Psoas muscle (tissue), 8 donors: ENCODE data around the gene IER3IP1. TPM values are rescaled to one million over a fixed set of nuclear protein-coding genes. Genes with fewer than 3 reads are reported as not detected.

Experiments
- ATAC-seq, 4 donors: fragments of 200-7000 bp; cut with Tn5 transposase; one replicate each; pipeline ENCODE4 v1.9.1; 2020; ENCODE audit warnings: moderate library complexity in 3 of 4, mild to moderate bottlenecking in 2 of 4
- DNase-seq, 2 donors: peaks; one replicate each; pipeline ENCODE4 v3.0.0-alpha.2; 2020
- H3K27ac ChIP-seq: fragments of 200-600 bp; one replicate; pipeline ENCODE4 v1.8.0; 2022
- H3K27me3 ChIP-seq, 3 donors: fragments of 200-600 bp in 1 of 3; one replicate each; pipeline versions ENCODE4 v1.6.1 to v1.8.0; 2013 to 2022; ENCODE audit warnings: low read length in 2 of 3, mild to moderate bottlenecking in 2 of 3, moderate library complexity in 1 of 3; ENCODE audit not compliant: insufficient read depth in 3 of 3
- H3K36me3 ChIP-seq, 2 donors: fragments of 200-600 bp in 1 of 2; one replicate each; pipeline versions ENCODE4 v1.6.1 to v1.8.0; 2013 to 2022; ENCODE audit warnings: low read depth in 1 of 2, mild to moderate bottlenecking in 1 of 2, moderate library complexity in 1 of 2; ENCODE audit not compliant: insufficient read depth in 1 of 2
- H3K4me1 ChIP-seq: fragments of 200-600 bp; one replicate; pipeline ENCODE4 v1.8.0; 2022
- H3K4me3 ChIP-seq: fragments of 200-600 bp; one replicate; pipeline ENCODE4 v1.8.0; 2022; ENCODE audit warnings: mild to moderate bottlenecking
- H3K9me3 ChIP-seq: fragments of 200-600 bp; one replicate; pipeline ENCODE4 v1.8.0; 2022
- WGBS, 3 donors: extraction: QIAGEN DNeasy Blood & Tissue Kit; methylation state at CpG; one replicate each; pipeline versions ENCODE4 v1.1.6 to v1.1.7; 2013; 5-methylcytosine and 5-hydroxymethylcytosine counted together
- intact Hi-C, 2 donors: fragments of 100-400 bp; cut with DNase I; formaldehyde crosslinking; loops; one replicate each; pipeline versions ENCODE4 v1.11.0 to v1.14.2; 2022
- long read RNA-seq, 2 donors: library from polyadenylated mRNA; unstranded; transcript quantifications; one replicate each; pipeline ENCODE4 v2.0.0, GENCODE V29; 2021
- polyA plus RNA-seq, 3 donors: library from polyadenylated mRNA; stranded (reverse); fragments of 200-250 nt; gene quantifications; one replicate each; pipeline ENCODE4 v1.2.3, GENCODE V29; 2013
- total RNA-seq, 4 donors: library from RNA; stranded (reverse); fragmentation: NEBNext Ultra II Directional in 2 of 4; extraction: Animal tissue kit (Norgen Biotek cat#: 25700) in 2 of 4; gene quantifications; one replicate each; pipeline versions ENCODE4 v1.2.1 to v1.2.4, GENCODE V29; 2021 to 2023
- TF ChIP-seq, protein P1 (sequence below): fragments of 200-600 bp; IDR thresholded peaks from one replicate; pipeline ENCODE4 v1.8.0; 2022; ENCODE audit warnings: antibody characterized with exemption
- donor health status: healthy with polysubstance abuse.
- donor health status: DM: no; HTN: no; CAD: no; lungs with moderate emphysema.
- donor health status: Bipolar disorder and iron deficiency.
- donor health status: healthy.
- donor health status: DM: yes; HTN: yes; CAD: no.
- donor health status: DM: no; HTN: no; CAD: no.
- donor health status: DM: no; HTN: no; CAD: no.
- donor health status: DM: yes; HTN: yes; CAD: no.

The IER3IP1 gene, protein sequence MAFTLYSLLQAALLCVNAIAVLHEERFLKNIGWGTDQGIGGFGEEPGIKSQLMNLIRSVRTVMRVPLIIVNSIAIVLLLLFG
- total RNA-seq (10 to 100 TPM in 2 of 4 donors, 1 to 10 TPM in 2; 9.3 to 12.6 (median 11.0) TPM), polyA plus RNA-seq (10 to 100 TPM; 16.0 to 27.9 (median 18.6) TPM)
- long read RNA-seq, donor 1, transcript IER3IP1-201 (3 exons, 3,689 nt): major isoform, 45 of 46 reads
- long read RNA-seq, donor 1, partial matches to known transcripts: 1 of 46 reads
- long read RNA-seq, donor 1, other reads (novel, unspliced or antisense): 0 of 46 reads
- long read RNA-seq, donor 2, transcript IER3IP1-201 (3 exons, 3,689 nt): major isoform, 113 of 113 reads
- long read RNA-seq, donor 2, partial matches to known transcripts: 0 of 113 reads
- long read RNA-seq, donor 2, other reads (novel, unspliced or antisense): 0 of 113 reads

DNA sequence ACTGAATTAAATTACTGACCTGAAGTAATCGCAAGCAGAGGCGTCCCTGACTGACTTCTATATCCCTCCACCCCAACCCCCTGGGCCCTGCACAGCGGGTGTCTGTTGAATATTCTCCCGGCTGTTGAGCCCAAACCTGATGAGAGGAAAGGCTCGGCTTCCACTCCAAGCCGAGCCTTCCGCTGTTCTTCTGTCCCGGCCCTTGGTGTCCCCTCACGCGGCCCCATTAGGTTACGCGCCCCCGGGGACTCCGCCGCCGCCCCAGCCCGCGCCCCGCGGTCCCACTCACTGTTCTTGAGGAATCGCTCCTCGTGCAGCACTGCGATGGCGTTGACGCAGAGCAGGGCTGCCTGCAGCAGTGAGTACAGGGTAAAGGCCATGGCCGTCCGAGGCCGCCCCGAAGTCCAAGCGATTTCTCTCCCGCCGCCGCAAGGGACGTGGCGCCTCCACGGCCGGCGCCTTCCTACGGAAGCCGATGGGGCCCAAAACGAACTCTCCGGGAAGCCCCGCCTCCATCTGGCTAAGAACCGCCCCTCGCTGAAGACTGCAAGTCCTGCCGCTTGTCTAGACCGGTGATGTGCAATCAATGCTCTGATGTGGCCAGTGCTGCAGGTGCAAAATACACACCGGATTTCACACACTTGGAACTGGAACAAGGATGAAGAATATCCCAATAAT is at the start of gene IER3IP1:
IER3IP1 (minus strand) TSS at position 467 of the 678 bp plus-strand sequence; CDS start at position 380, 87 bp downstream.
- WGBS, 3 donors: 0 to 1% (median 0%) methylated on average over 47 to 48 of the region's 48 CpGs
- DNase-seq (peak; percentile 94 to 96), ATAC-seq (peak; percentile 97 to 99 (median 98))
- Histone ChIP-seq H3K36me3 (peaks cover 0 to 6% of the 10 kb centered on the region in 2 donors), H3K4me1 (peaks cover 18% of the 10 kb centered on the region), H3K27ac (peak within 1 kb of the TSS; percentile 86), H3K4me3 (peak within 1 kb of the TSS; percentile 97), H3K9me3 (no peaks in the 10 kb centered on the region), H3K27me3 (no peaks in the 10 kb centered on the region)
- intact Hi-C loops: loop anchor here in 1 of 2 donors (5.0 kb wide), 1 partner anchor 34 kb away; no protein-coding TSS in a partner anchor
- TF ChIP-seq, protein P1, sequence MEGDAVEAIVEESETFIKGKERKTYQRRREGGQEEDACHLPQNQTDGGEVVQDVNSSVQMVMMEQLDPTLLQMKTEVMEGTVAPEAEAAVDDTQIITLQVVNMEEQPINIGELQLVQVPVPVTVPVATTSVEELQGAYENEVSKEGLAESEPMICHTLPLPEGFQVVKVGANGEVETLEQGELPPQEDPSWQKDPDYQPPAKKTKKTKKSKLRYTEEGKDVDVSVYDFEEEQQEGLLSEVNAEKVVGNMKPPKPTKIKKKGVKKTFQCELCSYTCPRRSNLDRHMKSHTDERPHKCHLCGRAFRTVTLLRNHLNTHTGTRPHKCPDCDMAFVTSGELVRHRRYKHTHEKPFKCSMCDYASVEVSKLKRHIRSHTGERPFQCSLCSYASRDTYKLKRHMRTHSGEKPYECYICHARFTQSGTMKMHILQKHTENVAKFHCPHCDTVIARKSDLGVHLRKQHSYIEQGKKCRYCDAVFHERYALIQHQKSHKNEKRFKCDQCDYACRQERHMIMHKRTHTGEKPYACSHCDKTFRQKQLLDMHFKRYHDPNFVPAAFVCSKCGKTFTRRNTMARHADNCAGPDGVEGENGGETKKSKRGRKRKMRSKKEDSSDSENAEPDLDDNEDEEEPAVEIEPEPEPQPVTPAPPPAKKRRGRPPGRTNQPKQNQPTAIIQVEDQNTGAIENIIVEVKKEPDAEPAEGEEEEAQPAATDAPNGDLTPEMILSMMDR: peak; percentile 5

DNA sequence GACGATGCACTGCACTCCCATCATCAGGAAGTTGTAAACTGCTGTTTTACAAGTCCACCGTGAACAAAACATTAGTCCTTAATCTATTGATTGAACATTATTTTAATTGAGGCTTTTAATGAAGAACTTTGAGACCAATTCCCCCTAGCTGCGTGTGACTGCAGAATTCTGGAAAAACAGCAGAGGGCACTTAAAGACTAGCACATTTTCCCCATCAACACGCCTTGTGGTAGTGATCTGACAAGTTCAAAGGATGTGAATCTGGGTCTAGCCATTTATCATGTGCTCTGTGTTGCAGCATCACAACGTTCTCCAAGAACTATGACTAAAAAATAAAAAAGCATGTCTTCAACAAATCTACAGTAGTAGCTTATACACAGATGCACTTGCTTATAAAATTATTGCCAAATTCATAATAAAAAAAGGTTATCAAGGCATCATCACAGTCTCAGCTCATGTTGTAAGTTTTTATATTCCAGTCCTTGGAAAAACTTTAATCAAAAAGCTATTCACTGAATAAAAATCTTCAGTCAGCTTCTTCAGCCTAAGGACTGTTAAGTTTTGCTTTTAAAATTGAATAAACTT is 39.5 kb upstream of the IER3IP1 start:
- no peak overlapping the region for H3K27ac ChIP-seq
- no peaks in the 10 kb centered on the region for H3K36me3 ChIP-seq
- TF ChIP-seq, protein P1: peak; percentile 48
- no peaks in the 10 kb centered on the region for H3K4me1 ChIP-seq
- H3K9me3 ChIP-seq: no peaks in the 10 kb centered on the region
- DNase-seq (no peak), ATAC-seq (no peak)
- peaks cover 0 to 12% (median 8%) of the 10 kb centered on the region in 3 donors for H3K27me3 ChIP-seq
- WGBS, 3 donors: 1 to 2% (median 2%) methylated on average over 5 of the region's 5 CpGs
- intact Hi-C loops: loop anchor here (2.0 to 10.0 kb wide), 2 partner anchors 529 to 533 kb away; no protein-coding TSS in a partner anchor
- no peak overlapping the region for H3K4me3 ChIP-seq

DNA sequence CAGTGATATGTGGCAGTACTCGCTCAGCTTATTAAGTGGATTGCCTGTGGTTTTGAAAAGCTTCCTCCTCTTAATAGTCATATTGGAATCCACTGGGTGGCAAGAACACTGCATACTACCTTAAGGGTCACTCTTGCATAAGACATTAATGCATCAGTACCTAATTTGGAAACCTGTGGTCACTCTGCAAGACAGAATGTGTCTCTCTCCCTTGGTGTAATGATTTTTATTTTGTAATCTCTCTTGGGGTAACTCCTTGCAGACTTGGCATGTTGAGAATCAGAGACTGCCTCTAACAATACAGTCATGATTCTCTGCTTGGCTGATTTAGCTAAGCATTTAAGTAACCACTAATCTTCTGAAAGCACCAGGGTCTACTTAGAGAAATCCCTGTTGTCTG is 33.0 kb upstream of the IER3IP1 start:
- Histone ChIP-seq H3K27ac (no peak overlapping the region), H3K36me3 (no peaks in the 10 kb centered on the region), H3K27me3 (peaks cover 0 to 9% (median 3%) of the 10 kb centered on the region in 3 donors), H3K4me1 (no peaks in the 10 kb centered on the region), H3K4me3 (no peak overlapping the region), H3K9me3 (no peaks in the 10 kb centered on the region)
- DNase-seq (no peak), ATAC-seq (no peak)
- 78 to 91% (median 81%) methylated on average over 1 of the region's 1 CpG for WGBS, 3 donors
- TF ChIP-seq, protein P1: no peak
- intact Hi-C loops: loop anchor here in 1 of 2 donors (5.0 kb wide), 1 partner anchor 107 kb away; no protein-coding TSS in a partner anchor

DNA sequence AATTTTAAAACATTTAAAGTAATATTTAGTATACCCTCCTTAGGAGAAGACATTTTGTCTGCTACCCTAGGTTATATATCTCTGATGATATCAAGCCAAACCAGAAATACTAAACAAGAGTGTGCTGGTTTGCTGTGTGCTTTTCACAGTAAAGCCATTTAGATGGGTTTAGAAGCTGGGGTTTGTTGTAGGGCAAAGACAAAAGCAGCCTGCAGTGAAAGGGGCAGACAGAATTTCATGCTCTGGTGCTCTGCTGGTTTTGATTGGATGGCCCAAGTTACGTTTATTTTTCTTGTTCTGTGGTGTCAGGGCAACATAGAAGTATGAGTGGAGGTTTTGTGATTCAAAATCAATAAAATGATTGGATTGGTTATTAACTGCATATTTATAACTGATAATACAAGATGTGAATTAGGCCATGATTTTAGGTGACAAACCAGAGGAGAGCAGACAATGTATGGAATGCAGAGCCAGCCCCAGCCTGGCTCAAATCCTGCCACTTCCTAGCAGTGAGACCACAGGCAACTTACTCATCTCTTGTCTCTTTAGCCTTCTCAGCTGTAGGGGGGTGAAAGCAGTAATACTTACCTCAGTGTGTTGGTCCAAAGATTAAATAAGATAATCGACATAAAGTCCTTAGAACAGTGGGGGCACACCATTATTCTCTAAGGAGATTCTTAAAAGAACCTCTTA is 30.9 kb upstream of the IER3IP1 start:
- H3K36me3 ChIP-seq: no peaks in the 10 kb centered on the region
- intact Hi-C loops: loop anchor here in 1 of 2 donors (5.0 kb wide), 1 partner anchor 105 kb away; no protein-coding TSS in a partner anchor
- TF ChIP-seq, protein P1: no peak
- no peaks in the 10 kb centered on the region for H3K4me1 ChIP-seq
- DNase-seq: no peak
- no peaks in the 10 kb centered on the region for H3K9me3 ChIP-seq
- peaks cover 0 to 5% (median 0%) of the 10 kb centered on the region in 3 donors for H3K27me3 ChIP-seq
- no peak overlapping the region for H3K4me3 ChIP-seq
- no peak overlapping the region for H3K27ac ChIP-seq
- WGBS, 3 donors: 47 to 58% (median 56%) methylated on average over 2 of the region's 2 CpGs
- ATAC-seq: no peak
